GM19239 (cell line): ENCODE measurements around the gene DST.
"Not testable (repeated sequence)": the region's sequence is repeated elsewhere in the genome, so short reads cannot be mapped to it uniquely, and the experiment has no call there.

Experiments used
- DNase-seq: peaks from one replicate; pipeline ENCODE4 v3.0.0; 2011; ENCODE audit warnings: low spot score; ENCODE audit not compliant: insufficient read length
- FAIRE-seq: peaks from 2 replicates; lab custom pipeline; 2011; peaks lifted over from hg19 to GRCh38; lab: Jason Lieb, UNC

Gene DST

DNA sequence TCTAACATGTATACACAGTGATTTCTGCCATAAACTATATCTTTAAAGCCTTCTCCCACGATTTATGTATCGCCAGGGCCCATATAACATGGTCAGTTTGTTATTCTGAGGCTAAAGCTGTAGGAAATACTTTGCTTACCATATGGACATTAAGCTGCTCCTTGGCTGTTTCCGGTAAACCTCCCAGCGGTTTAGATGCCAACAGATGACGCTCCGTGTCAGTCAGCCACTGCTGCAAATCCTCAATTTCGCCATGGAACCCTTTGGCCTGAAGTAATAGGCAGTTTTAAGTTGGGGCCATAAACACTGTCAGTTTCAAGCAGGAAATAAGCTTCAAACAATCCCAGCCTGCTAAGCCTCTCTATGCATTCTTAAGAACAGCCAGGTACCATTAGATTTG lies 145.4 kb downstream of the DST start:
- FAIRE-seq (no peak), DNase-seq (no peak)

DNA sequence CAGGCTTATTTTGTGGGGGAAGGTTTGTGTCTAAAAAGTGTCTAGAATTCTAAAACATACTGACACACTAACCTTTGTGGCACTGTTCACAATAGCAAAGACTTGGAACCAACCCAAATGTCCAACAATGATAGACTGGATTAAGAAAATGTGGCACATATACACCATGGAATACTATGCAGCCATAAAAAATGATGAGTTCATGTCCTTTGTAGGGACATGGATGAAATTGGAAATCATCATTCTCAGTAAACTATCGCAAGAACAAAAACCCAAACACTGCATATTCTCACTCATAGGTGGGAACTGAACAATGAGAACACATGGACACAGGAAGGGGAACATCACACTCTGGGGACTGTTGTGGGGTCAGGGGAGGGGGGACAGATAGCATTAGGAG lies 146.0 kb downstream of the DST start:
- not testable (repeated sequence) for FAIRE-seq

DNA sequence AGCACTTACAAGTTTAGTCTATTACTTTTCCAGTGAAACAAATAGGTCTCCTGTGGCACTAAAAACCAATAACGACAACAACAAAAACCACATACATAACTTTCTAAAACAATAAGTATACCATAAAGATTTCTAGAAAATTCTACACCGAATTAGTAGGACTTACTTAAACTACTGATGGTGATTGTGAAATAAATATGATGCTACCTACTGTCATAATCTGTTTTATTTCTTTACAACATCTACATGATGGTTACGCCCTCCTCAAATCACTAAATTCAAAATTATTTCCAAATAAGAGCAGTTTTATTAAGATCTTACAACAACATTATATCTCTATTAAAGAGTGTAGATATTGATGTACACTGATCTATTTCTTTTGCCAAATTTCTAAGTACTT lies 147.0 kb downstream of the DST start:
- FAIRE-seq (no peak), DNase-seq (no peak)

More for the DNA sequence above, 146.0 kb downstream of the DST start:
- DNase-seq: not testable (repeated sequence)

DNA sequence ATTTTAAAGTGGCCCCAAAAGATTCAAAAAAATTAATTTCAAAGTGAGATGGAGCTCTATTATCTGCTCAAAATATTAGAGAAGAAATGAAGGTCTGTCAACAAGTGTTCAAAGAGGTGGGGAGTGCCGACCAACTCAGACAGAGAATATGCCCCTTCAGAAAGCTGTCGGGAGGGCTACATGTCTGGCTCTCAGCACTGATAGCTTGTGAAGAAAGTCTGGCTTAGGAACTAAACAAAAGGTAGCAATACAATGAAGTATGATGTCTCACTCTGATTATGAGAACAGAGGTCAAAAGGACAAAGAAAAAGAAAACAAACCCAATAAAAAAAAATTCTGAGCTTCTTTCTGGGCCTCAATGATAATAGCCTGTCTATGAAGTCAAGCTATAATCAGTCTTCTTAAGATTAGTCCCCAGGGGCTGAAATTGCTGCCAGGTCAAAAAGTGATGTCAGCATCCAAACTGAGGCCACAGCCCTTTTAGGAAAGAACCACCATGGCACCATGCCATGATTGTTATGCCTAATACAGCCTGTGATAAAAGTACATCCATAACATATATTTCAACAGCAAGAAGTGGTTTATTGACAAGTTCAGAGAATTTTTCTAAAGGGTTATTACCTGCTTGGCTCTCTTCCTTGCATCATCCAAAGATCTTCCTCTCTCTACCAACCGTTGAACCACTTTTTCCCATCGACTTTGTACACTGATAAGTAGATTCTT lies 150.9 kb downstream of the DST start:
- no peak for FAIRE-seq

DNA sequence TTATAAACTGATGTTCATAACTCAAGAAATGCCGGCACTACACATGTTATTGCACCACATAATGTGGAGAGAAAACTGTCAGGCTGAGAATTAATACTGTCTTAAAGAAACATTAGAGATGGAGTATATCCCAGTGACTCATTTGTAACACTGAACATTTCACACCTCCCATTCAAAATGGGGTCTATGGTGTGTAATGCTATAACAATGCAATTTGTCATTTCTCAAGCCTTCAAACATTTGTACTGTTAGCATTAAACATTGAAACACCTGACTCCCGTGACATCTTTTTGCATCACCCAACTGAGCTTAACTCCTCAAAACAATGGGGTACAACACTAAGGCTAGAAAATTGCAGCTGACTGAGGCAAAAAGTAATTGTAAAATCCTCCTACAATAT lies 151.7 kb downstream of the DST start:
- DNase-seq (no peak), FAIRE-seq (no peak)

More for the DNA sequence above, 150.9 kb downstream of the DST start:
- no peak for DNase-seq

DNA sequence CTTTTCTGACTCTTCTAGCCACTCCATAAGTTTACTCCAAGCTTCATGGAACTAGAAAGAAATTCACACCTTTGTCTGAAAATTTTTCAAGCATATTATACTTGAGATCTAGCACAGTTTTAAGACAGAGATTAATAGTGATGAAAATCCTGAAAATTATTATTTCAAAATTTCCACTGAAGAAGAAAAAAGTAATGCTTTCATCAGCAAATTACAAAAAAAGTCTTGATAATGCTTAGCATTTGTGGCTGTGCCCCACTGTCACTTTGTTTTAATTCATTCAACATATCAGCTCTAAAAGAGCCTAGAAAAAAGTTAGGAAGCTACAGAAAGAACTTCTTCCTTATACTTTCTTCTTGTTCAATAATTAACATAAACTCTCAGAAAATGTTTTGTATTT lies 153.1 kb downstream of the DST start:
- DNase-seq: no peak
- no peak for FAIRE-seq

DNA sequence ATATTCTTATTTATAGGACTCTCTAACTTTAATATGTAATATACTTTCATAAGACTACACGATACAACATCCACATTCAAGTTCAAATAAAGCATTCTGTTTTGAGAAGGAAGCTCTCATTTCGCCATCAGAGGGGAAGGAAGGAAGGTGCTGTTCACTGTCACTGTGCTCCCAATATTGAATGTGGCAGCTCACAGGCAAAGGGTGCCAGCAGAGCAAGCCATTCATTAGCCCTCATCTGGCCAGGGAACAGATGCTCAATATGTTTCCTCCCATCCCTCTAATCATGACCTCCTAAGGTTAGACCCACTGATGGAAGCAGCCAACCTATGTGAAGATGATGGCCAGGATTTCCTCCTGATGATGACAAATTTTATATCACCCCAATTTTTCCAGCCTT lies 154.4 kb downstream of the DST start:
- no peak for DNase-seq
- FAIRE-seq: no peak

DNA sequence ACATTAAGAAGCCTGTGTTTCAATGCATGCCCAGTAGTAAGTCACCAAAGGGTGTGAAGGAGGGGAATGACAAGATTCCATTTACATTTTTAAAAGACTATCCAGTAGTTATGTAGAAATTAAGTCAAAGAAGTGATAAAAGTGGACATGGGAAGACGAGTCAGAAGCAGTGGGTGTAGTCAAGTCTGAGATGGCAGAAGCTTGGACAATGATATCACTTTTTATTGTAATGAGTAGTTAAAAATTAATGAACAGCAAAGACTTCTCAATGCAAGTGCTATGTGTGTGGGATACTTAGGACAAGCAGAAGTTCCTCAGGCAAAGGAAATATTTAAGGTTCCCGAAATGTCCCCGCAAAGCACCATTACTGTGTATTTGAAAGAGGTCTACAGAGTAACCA lies 156.0 kb downstream of the DST start:
- no peak for DNase-seq
- no peak for FAIRE-seq

DNA sequence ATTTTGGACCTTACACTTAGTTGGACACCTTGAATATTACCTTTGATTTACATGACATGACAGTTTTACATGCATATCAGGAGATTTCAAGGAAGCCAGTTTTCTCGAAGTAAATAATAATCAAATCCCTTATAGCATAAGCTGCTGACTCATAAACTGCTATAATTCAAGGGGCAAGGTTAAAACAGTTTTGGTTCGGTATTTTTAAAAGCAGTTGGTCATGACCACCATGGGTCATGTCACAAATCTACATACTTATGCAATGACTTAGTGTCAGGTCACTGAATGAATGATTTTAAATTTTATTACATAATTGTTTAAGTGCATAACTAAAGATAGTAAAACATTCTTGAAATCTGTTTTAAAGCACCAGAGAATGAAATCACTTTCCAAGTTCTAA lies 158.0 kb downstream of the DST start:
- DNase-seq (no peak), FAIRE-seq (no peak)

DNA sequence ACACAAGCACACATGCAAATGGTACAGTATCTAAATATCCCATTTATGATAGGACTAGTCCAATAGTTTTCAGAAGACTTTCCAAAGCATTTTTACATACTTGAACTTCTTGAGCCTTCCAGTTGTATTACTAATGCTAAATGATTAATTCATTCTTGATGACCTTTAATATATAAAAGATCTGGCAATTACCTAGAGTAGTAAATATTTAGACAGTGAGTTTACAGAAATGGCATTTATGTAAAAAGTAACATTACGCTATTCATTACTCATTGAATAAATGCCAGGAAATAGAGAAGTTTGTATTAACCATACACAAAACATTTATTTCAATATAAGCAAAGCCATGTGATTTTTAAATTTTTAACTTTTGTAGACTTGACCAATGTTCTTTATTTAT lies 158.8 kb downstream of the DST start:
- DNase-seq: no peak
- FAIRE-seq: no peak

DNA sequence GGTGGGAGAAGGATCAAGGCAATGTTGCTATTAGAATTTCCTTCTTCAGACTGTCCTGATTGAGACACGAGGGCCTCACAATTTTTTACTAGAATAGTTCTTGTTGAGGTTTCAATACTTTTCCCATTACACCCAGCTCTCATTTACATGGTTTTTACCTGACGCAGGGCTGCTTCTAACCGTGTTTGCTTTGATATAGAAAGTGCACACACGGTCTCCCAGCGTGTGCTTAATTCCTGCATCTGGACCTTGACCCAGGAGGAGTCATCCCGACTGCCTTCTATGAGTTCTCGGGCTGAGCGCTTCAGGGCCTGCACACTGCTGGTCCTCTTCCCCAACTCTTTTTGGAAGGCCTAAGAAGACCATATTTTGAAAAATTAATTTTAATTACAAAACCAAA lies 160.2 kb downstream of the DST start:
- no peak for DNase-seq

DNA sequence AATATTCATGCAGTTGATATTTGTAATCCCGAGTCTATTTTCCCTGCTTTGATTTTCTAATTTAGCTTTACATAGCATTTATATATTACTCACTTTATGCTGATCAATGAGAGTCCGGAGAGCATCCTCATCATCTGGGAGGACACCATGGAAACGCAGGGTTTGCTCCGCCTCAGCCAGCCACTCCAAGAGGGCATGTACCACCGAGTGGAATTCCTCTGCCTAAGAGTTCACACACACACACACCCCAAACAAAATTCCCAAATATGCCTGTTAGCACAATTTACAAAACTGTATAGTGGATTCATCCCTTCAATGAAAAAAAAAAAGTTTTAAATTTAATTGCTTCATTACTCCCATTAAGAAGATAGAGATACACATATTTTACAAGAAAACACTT lies 160.7 kb downstream of the DST start:
- DNase-seq (no peak), FAIRE-seq (no peak)

More for the DNA sequence above, 160.2 kb downstream of the DST start:
- FAIRE-seq: no peak

DNA sequence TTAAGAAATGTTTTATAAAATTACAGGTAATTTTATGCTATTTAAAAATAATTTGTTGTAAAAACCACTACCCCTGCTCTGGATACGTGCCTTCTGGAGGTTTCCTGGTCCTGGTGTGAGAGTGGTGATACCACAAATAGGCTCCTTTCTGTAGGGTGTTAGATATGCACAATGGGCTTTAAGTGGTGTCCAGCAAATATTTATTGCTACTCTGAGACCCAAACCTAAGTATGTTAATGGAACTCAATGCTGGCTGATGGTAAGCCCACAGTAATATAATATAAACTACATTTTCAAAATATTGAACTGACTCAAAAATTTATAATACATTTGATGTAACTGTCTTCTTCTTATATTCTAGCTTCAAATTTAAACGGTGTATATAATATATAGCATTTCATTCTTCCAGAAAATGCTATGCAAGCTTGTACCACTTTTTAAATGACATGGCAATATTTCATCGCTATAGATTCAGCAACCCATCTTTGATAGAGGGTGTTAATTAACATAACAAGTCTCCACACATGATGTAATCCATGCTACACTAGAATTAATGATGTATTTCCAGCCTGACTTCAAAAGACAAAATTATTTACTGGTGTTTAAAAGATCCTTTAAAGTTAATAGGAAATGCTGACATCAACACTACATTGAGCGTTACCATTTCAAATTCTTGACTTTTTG lies 161.9 kb downstream of the DST start:
- DNase-seq (no peak), FAIRE-seq (no peak)

DNA sequence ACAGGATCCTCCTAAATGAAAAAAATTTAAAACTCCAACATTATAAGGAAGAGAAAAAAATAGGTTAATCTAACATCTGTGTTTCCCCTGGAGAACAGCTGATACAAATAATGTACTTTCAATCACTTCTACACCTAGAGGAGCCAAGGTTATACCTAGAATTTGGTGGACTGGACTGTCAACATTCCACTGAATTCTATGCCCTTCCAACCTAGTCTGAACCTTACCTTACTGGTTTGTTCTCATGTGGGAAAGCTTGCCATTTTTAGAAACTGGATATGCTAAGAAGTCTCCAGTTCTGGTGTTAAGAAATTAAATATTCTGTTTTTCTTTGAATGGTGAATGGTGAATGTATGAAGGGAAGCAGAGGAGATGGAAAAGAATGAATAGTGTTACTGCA lies 162.4 kb downstream of the DST start:
- DNase-seq: no peak
- FAIRE-seq: no peak

DNA sequence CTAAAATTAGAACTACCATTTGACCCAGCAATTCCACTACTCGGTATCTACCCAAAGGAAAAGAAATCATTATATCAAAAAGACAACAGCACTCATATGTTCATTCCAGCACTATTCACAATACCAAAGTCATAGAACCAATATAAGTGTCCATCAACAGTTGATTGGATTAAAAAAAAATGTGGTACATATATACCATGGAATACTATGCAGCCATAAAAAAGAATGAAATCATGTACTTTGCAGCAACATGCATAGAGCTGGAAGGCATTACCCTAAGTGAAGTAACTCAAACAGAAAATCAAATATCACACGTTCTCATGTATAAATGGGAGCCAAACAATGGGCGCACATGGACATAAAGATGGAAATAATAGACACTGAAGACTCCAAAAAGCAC lies 163.3 kb downstream of the DST start:
- FAIRE-seq: no peak

DNA sequence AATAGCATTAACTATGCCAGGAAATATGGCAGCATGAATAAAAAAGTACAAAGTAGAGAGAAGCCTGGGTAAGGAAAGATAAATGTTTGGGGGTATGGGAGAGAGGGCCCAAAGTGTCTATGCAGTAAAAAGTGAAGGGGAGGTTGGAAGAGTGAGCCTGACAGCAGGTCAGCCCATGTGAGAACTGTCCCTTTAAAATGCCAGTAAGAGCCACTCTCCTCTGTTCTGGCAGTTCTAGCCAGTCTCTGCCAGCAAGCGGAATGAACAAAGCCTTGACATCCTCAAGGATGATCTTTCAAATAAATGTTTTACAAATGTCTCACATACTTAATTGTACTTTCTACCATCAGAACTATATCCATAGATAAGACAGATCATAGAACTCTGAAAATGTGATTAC lies 164.5 kb downstream of the DST start:
- no peak for FAIRE-seq

More for the DNA sequence above, 163.3 kb downstream of the DST start:
- no peak for DNase-seq

DNA sequence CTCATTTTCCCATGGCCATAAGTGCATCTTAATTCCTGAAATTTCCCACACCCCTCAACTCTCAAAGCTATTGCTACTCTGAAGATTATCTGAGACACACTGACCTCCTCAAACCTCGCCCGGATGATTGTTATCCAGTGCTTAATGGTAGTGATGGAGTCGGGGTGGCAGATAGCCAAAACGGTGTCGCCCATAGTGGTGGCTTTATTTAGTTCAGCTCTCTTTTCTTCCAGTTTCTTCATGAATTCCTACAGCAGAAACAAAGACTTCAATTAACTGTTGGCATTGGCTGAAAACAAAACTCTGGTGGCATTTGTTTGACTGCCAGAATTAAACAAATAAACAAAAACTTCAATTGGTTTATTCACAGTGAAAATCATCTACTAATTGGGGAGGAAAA lies 165.4 kb downstream of the DST start:
- DNase-seq (no peak), FAIRE-seq (no peak)

More for the DNA sequence above, 164.5 kb downstream of the DST start:
- no peak for DNase-seq

DNA sequence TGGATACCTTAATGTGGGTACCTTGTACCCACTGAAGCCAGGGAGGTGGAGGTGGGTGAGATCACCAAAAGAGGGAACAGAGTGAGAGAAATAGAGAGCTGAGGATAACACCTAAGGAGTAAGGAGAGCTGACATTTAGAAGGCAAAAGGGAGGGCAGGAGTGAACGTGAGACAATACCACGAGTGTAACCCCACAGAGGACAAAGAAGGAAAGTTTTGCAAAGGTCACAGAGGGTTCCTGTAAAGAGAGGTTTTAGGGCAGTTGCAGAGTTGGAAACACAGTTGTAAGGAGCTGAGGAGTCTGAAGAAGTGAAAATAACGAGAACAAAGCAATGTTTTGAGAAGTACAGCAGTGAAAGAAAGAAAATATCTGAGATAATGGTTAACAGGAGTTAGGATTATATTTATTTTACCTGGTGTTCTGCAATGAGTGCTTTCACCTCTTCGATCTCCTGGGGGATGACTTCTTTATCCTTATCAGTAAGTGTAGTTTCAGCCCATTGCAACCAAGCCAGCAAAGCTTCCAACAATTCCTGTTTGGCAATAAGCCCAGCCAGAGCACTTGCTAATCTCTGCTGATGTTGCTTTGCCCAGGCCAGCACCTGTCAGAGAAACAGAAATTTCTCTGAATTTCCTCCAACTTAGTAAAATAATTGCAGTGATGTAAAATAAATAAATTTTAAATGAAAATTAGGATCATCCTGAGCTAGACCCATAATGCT lies 166.8 kb downstream of the DST start:
- no peak for FAIRE-seq

DNA sequence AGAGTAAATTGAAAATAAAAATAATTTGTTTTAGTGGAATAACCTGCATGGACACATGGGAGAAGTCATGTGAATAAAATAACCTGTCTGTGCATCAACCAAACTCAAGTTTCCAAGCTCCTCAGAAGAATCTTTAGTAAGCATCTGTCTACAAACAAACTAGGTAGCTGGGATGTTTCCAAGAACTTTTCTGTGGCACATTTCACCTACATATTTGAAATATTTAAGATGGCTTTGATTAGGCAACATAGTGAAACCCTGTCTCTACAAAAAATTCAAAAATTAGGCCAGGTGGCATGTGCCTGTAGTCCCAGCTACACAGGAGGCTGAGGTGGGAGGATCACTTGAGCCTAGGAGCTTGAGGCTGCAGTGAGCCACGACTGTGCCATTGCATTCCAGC lies 168.2 kb downstream of the DST start:
- no peak for FAIRE-seq
- no peak for DNase-seq

More for the DNA sequence above, 166.8 kb downstream of the DST start:
- DNase-seq: no peak

DNA sequence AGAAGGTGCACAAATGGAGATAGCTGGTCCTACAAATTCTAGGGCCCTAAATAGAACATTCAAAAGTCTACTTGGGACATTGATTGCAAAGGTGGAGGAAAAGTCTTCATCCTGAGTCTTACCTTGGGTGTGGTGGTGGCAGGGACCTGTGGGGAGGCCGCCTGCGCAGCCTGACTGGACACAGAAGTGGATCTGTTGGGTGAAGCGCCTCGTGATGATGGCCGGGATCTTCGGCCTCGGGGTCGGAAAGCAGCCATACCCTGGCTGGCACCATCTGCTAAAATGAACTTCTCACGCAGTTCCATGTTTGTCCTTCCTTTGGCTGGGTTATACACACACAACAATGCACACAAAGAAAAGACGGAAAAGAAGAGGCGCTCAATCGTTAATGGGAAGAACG lies 179.2 kb downstream of the DST start:
- no peak for DNase-seq

More for the DNA sequence above, 179.2 kb downstream of the DST start:
- FAIRE-seq: no peak
